Measurements from ENCODE around the gene SLIT1. TPM values are rescaled to one million over a fixed set of nuclear protein-coding genes. Genes with fewer than 3 reads are reported as not detected.

Gene SLIT1
- total and polyA plus RNA-seq, 2 donors (not counting 1 experiment from before 2014, with no cell fraction given), result 0.15 to 0.49 TPM

GRCh38 chr10:97157578-97158095 is 28.1 kb downstream of the SLIT1 start:
- CTCF ChIA-PET, result interaction anchor here (1.3 kb wide), 1 partner anchor 53 kb away, joined by 5 read pairs; no protein-coding TSS in a partner anchor
- Mint-ChIP-seq H3K27ac (no peak overlapping the region), H3K4me1 (peaks cover 7% of the 10 kb centered on the region), H3K27me3 (peaks cover 5% of the 10 kb centered on the region), H3K9me3 (ENCODE audit: insufficient read depth) (no peaks in the 10 kb centered on the region), H3K4me3 (no peak overlapping the region)
- Histone ChIP-seq H2AFZ (ENCODE audit: insufficient read depth, low read depth, low read length, poor library complexity, severe bottlenecking) (no peak overlapping the region), H3K4me3 (ENCODE audit: control extremely low read depth in 1 of 5, extremely low read depth in 1 of 5, insufficient read depth in 1 of 5, low read depth in 2 of 5, low read length in 4 of 5) (no peak overlapping the region), H3K27ac (ENCODE audit: low read length in 2 of 2) (no peak overlapping the region), H3K4me1 (ENCODE audit: control insufficient read depth in 2 of 2, insufficient read depth in 2 of 2, low read length in 2 of 2) (peaks cover 0 to 4% of the 10 kb centered on the region in 2 donors), H3K27me3 (replicated peaks in 1 of 4; ENCODE audit: control extremely low read depth in 1 of 4, control insufficient read depth in 3 of 4, insufficient read depth in 4 of 4, low read length in 3 of 4) (no peaks in the 10 kb centered on the region), H3K36me3 (replicated peaks in 1 of 2; ENCODE audit: control extremely low read depth in 1 of 2, control insufficient read depth in 1 of 2, extremely low read depth in 1 of 2, insufficient read depth in 2 of 2, low read length in 1 of 2) (no peaks in the 10 kb centered on the region), H3K4me2 (replicated peaks; ENCODE audit: low read depth, low read length, poor library complexity, severe bottlenecking) (no peak overlapping the region), H3K9me3 (ENCODE audit: control extremely low read depth in 1 of 3, control insufficient read depth in 2 of 3, insufficient read depth in 1 of 3, low read length in 2 of 3) (no peaks in the 10 kb centered on the region), H3K9ac (ENCODE audit: low read length) (no peak overlapping the region), H4K20me1 (ENCODE audit: control insufficient read depth, insufficient read depth, low read length, poor library complexity, severe bottlenecking) (no peaks in the 10 kb centered on the region), H3K79me2 (ENCODE audit: control insufficient read depth, insufficient read depth, low read length) (no peaks in the 10 kb centered on the region)
- ATAC-seq (ENCODE audit: low read depth) (no peak), DNase-seq (no peak)
- WGBS (ENCODE audit: insufficient coverage), result 50% methylated on average over 6 of the region's 6 CpGs
- TF ChIP-seq EZH2 (IDR thresholded peaks at IDR 0.05; ENCODE audit: borderline replicate concordance, insufficient read depth, low read depth, low read length, poor library complexity, severe bottlenecking), result no peak
- TF ChIP-seq, protein P1, sequence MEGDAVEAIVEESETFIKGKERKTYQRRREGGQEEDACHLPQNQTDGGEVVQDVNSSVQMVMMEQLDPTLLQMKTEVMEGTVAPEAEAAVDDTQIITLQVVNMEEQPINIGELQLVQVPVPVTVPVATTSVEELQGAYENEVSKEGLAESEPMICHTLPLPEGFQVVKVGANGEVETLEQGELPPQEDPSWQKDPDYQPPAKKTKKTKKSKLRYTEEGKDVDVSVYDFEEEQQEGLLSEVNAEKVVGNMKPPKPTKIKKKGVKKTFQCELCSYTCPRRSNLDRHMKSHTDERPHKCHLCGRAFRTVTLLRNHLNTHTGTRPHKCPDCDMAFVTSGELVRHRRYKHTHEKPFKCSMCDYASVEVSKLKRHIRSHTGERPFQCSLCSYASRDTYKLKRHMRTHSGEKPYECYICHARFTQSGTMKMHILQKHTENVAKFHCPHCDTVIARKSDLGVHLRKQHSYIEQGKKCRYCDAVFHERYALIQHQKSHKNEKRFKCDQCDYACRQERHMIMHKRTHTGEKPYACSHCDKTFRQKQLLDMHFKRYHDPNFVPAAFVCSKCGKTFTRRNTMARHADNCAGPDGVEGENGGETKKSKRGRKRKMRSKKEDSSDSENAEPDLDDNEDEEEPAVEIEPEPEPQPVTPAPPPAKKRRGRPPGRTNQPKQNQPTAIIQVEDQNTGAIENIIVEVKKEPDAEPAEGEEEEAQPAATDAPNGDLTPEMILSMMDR (IDR thresholded peaks at IDR 0.05), result no peak
- intact Hi-C loops (cut with micrococcal nuclease), result no loop called here
- POLR2A ChIA-PET, result no interaction called here

GRCh38 chr10:97154781-97155180 is 31.0 kb downstream of the SLIT1 start:
- DNase-seq, result no peak
- no peak overlapping the region for H3K9ac ChIP-seq (ENCODE audit: low read length)
- peaks cover 9% of the 10 kb centered on the region for H3K27me3 Mint-ChIP-seq
- H2AFZ ChIP-seq (ENCODE audit: insufficient read depth, low read depth, low read length, poor library complexity, severe bottlenecking), result no peak overlapping the region
- H3K27ac Mint-ChIP-seq, result no peak overlapping the region
- H3K27ac ChIP-seq (ENCODE audit: low read length in 2 of 2), result no peak overlapping the region
- WGBS (ENCODE audit: insufficient coverage), result 58% methylated on average over 4 of the region's 4 CpGs
- H3K4me3 ChIP-seq (ENCODE audit: control extremely low read depth in 1 of 5, extremely low read depth in 1 of 5, insufficient read depth in 1 of 5, low read depth in 2 of 5, low read length in 4 of 5), result no peak overlapping the region
- intact Hi-C loops (cut with micrococcal nuclease), result no loop called here
- no peaks in the 10 kb centered on the region for H3K36me3 ChIP-seq (replicated peaks in 1 of 2; ENCODE audit: control extremely low read depth in 1 of 2, control insufficient read depth in 1 of 2, extremely low read depth in 1 of 2, insufficient read depth in 2 of 2, low read length in 1 of 2)
- no peaks in the 10 kb centered on the region for H3K9me3 Mint-ChIP-seq (ENCODE audit: insufficient read depth)
- H3K4me1 Mint-ChIP-seq, result peaks cover 7% of the 10 kb centered on the region
- peaks cover 0 to 3% (median 0%) of the 10 kb centered on the region in 4 experiments for H3K27me3 ChIP-seq (replicated peaks in 1 of 4; ENCODE audit: control extremely low read depth in 1 of 4, control insufficient read depth in 3 of 4, insufficient read depth in 4 of 4, low read length in 3 of 4)
- no peaks in the 10 kb centered on the region for H3K79me2 ChIP-seq (ENCODE audit: control insufficient read depth, insufficient read depth, low read length)
- H3K4me1 ChIP-seq (ENCODE audit: control insufficient read depth in 2 of 2, insufficient read depth in 2 of 2, low read length in 2 of 2), result peaks cover 0 to 4% of the 10 kb centered on the region in 2 donors
- CTCF ChIA-PET, result no interaction called here
- no peak for TF ChIP-seq EZH2 (IDR thresholded peaks at IDR 0.05; ENCODE audit: borderline replicate concordance, insufficient read depth, low read depth, low read length, poor library complexity, severe bottlenecking)
- TF ChIP-seq, protein P1 (IDR thresholded peaks at IDR 0.05), result no peak
- H4K20me1 ChIP-seq (ENCODE audit: control insufficient read depth, insufficient read depth, low read length, poor library complexity, severe bottlenecking), result no peaks in the 10 kb centered on the region
- H3K9me3 ChIP-seq (ENCODE audit: control extremely low read depth in 1 of 3, control insufficient read depth in 2 of 3, insufficient read depth in 1 of 3, low read length in 2 of 3), result no peaks in the 10 kb centered on the region
- H3K4me3 Mint-ChIP-seq, result no peak overlapping the region
- H3K4me2 ChIP-seq (replicated peaks; ENCODE audit: low read depth, low read length, poor library complexity, severe bottlenecking), result no peak overlapping the region
- POLR2A ChIA-PET, result no interaction called here
- no peak for ATAC-seq (ENCODE audit: low read depth)
